GM20431 (cell line): Measurements from ENCODE around the gene RASGRP4.
"Not testable (repeated sequence)": the region's sequence is repeated elsewhere in the genome, so short reads cannot be mapped to it uniquely, and the experiment has no call there.

ENCODE experiments used
- in situ Hi-C: fragments of 300-500 bp; cut with MseI, MboI; formaldehyde crosslinking; loops from one replicate; pipeline ENCODE4 v1.15.0; 2020; ENCODE audit warnings: low sequenced_read_pairs; ENCODE audit not compliant: unreplicated experiment

Gene RASGRP4, protein sequence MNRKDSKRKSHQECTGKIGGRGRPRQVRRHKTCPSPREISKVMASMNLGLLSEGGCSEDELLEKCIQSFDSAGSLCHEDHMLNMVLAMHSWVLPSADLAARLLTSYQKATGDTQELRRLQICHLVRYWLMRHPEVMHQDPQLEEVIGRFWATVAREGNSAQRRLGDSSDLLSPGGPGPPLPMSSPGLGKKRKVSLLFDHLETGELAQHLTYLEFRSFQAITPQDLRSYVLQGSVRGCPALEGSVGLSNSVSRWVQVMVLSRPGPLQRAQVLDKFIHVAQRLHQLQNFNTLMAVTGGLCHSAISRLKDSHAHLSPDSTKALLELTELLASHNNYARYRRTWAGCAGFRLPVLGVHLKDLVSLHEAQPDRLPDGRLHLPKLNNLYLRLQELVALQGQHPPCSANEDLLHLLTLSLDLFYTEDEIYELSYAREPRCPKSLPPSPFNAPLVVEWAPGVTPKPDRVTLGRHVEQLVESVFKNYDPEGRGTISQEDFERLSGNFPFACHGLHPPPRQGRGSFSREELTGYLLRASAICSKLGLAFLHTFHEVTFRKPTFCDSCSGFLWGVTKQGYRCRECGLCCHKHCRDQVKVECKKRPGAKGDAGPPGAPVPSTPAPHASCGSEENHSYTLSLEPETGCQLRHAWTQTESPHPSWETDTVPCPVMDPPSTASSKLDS

DNA sequence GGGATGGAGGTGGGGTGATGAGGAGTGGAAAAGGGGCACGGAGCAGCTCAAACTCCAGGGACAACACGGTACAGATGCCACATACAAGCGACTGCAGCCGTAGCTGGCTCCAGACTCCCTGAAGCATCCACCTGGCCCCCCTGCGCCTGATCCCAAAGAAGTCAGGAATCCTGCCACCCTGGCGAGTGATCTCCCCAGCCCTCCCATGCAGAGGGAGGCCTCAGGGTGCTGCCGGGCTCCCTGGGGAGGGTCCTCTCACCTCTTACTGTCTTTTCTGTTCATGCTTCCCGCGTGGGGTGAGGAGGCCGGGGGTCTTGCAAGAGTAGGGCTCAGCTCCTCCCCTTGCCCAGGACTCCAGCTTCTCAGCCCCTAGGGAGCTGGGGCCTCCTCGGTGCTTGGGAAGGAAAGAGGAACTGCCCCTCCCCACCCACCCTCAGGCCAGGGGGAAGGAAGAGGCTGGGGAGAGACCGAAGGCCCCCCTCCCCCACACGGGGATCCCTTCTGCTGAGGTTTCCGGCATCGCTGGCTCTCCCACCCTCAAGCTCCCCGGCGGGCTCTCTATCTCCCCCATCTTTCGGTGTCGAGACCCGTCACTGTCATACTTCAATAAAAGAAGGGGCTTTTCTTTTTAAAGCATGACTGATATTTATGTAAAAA, at the start of gene RASGRP4:
TSS of gene RASGRP4 (minus strand) at position 410 of the 657 bp plus-strand sequence. CDS start at position 282, 128 bp downstream.
- in situ Hi-C loops = no loop called here

DNA sequence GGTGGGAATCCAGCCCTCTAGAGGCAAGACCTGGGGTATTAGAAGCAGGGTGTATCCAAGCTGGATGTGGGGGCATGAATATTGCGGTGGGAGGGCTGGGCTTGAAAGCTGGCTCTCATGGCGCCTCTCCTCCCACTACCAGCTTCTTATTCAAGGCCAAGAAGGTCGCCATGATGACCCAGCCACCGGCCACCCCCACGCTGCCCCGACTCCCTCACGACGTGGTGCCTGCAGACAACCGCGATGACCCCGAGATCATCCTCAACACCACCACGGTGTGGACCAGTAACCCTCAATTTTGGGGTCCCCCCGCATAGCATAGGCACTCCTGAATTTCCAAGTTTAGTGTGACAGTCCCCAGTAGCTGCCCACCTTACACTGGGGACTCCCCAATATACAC, 49.2 kb upstream of the RASGRP4 start:
- in situ Hi-C loops = no loop called here

DNA sequence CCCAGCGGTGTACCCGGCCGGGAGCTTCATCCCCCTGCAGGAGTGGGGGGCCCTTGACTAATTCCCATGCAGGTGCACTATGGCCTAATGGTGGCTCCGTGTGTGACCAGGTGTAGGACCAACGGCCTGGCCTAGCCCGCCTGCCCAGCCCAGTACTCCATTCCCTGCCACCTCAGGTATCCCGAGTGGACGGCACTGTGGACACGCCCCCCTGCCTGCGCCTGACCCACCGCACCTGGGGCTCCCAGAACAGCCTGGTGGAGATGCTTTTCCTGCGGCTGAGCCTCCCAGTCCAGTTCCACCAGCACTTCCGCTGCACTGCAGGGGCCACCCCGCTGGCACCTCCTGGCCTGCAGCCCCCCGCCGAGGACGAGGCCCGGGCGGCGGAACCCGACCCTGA, 47.2 kb upstream of the RASGRP4 start:
- in situ Hi-C loops = no loop called here

DNA sequence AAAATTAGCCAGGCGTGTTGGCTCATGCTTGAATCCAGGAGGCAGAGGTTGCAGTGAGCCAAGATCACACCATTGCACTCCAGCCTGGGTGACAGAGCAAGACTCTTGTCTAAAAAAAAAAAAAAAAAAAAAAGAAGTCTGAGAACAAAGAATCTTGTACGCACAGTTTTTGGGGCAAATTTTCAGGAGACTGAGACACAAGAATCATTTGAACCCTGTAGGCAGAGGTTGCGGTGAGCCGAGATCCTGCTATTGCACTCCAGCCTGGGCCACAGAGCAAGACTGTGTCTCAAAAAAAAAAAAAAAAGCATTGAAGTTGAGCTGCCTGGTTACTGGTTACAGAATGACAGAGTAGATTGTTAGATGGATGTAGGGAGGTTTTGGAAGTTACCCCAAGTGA, 46.7 kb upstream of the RASGRP4 start:
- in situ Hi-C loops = not testable (repeated sequence)

DNA sequence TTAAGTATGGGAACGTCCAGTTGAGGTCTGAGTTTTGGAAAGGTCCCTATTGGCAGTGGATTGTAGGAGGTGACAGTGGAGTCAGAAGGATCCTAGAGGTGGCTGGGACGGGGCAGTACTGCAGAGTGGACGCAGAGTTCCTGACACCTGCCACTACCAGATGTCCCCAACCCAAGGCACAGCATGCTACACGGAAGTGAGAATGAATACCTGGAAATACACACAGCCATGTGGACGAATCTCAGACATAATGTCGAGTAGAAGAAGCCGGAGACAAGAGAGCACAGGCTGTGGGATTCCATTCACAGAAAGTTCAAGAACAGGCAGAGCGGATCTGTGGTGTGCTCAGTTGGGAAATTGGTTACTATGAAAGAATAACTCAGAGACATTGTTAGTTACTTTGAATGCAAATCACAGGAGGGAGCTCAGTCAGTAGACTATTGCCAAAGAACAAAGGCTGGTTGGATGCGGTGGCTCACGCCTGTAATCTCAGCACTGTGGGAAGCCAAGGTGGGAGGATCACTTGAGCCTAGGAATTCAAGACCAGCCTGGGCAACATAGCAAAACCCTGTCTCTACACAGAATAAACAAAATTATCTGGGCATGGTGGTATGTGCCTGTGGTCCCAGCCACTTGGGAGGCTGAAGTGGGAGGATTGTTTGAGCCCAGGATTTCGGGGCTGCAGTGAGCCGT, 44.9 kb upstream of the RASGRP4 start:
- in situ Hi-C loops = no loop called here

DNA sequence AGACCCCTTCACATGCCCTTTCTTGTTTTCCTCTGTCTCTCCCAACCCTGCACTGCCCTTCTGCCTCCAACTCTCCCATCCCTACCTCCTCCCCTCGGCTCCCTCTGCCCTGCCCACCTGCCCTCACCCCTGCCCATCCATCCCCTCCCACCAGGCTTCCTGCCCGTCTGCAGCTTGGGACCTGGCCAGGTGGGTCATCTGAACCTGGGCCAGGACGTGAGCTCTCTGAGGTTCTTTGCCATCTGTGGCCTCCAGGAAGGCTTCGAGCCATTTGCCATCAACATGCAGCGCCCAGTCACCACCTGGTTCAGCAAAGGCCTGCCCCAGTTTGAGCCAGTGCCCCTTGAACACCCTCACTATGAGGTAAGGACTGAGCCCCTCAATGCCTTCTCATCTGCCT, 43.1 kb upstream of the RASGRP4 start:
- in situ Hi-C loops = no loop called here

DNA sequence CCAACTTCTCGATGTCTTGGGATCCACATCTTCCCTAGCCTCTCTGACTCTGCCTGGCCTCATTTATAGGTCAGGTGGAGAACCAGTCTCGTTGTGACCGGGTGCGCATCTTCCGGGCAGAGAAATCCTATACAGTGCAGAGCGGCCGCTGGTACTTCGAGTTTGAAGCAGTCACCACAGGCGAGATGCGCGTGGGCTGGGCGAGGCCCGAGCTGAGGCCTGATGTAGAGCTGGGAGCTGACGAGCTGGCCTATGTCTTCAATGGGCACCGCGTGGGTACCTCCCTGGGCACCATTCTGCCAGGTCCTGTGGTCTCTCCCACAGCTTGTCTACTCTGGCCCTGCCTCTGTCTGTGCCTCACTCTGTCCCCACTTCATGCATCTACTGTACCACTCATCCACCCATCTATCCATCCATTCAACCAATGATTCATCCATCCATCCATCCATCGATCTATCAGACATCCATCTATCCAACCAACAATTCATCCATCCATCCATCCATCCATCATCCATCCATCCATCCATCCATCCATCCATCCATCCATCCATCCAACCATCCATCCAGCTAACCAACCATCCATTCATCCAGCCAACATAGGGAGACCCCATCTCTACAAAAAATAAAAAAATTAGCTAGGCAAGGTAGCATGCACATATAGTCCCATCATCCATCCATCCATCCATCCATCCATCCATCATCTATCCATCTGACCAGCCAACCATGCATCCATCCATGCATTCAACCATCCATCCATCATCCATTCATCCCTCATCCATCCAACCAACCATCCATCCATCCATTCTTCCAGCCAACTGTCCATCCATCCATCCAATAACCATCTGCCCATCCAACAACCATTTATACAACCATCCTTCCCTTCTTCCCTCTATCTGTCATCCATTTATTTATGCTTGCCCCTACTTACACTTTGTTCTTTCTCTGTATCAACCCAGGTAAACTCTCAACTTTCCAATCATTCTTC, 41.8 kb upstream of the RASGRP4 start:
- in situ Hi-C loops = no loop called here

DNA sequence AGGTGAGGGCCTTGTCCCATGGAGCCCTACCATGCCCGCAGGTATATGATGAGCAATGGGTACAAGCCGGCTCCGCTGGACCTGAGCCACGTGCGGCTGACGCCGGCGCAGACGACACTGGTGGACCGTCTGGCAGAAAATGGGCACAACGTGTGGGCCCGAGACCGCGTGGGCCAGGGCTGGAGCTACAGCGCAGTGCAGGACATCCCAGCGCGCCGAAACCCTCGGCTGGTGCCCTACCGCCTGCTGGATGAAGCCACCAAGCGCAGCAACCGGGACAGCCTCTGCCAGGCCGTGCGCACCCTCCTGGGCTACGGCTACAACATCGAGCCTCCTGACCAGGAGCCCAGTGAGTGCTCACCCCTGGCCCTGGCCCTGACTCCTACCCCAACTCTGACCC, 40.0 kb upstream of the RASGRP4 start:
- in situ Hi-C loops = no loop called here

DNA sequence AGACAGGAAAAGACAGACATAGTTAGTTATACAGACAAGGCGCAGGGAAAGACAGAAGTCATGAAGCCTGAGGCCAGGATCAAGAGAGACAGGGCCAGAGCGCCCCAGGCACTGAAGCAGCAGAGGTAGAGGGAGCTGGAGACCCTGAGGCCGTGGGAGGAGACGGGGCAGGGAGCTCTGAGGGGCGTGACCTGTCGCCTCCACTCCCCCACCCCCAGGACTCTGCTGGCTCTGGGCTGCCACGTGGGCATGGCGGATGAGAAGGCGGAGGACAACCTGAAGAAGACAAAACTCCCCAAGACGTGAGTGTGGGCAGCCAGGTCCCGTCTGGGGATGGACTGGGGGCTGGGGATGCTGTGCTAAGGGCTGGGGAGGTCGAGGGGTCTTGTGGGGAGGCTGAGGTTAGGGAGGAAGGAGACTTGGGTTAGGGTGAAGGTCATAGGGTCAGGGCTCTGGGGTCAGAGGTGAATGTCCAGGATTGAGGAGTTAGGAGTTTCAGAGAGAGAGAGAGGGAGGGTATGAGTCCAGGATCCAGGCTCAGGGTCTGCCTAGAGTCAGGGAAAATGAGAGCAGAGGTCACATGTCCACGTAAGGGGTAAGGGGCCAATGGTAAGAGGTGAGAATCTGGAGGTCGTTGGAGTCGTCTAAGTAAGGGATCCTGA, 38.5 kb upstream of the RASGRP4 start:
- in situ Hi-C loops = no loop called here

DNA sequence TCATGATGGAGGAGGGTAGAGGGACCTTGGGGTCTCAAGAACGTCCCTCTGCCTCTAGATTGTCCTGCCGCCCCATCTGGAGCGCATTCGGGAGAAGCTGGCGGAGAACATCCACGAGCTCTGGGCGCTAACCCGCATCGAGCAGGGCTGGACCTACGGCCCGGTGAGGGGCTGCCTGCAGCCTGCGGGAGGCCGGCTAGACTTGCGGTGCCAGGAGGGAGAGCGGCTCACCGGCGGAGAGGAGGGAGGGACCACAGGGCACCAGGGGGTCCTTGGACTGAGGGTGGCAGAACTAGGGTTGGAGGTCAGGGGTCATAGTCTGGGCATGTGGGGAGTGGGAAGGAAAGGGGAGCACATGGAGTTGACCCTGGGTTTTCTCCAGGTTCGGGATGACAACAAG, 37.3 kb upstream of the RASGRP4 start:
- in situ Hi-C loops = no loop called here

DNA sequence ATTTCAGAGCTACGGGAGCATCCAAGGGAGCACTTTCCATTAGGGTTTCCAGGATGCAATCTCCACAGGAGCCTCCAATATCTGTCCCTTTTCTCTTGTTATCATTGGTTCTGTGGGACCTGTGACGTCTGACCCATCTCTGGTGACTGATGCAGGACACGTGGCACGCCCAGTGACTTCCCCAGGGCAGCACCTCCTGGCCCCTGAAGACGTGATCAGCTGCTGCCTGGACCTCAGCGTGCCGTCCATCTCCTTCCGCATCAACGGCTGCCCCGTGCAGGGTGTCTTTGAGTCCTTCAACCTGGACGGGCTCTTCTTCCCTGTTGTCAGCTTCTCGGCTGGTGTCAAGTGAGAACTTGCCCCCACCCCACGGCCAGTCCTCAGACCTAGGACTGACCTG, 33.0 kb upstream of the RASGRP4 start:
- in situ Hi-C loops = no loop called here

DNA sequence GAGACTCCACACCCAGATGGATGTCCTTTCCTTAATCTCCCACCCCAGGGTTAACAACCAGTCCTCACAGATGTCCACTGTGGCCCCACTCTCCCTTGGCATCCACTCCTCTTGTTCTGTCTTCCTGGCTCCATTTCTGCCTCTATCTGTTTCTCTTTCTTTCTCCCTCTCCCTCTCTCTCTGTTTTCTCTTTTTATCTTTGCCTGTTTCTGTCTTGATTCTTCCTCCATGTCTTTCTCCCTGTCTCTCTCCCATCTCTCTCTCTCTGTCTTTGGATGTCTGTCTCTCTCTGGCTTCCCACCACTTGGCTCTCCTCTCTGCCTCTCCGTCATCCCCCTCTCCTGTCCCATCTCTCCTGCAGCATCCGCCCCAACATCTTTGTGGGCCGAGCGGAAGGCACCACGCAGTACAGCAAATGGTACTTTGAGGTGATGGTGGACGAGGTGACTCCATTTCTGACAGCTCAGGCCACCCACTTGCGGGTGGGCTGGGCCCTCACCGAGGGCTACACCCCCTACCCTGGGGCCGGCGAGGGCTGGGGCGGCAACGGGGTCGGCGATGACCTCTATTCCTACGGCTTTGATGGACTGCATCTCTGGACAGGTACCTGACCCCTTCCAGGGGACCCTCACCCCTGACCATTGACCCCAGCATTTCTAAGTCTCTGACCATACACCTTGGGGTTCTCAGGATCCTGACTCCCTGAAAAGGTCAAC, 31.8 kb upstream of the RASGRP4 start:
- in situ Hi-C loops = no loop called here

DNA sequence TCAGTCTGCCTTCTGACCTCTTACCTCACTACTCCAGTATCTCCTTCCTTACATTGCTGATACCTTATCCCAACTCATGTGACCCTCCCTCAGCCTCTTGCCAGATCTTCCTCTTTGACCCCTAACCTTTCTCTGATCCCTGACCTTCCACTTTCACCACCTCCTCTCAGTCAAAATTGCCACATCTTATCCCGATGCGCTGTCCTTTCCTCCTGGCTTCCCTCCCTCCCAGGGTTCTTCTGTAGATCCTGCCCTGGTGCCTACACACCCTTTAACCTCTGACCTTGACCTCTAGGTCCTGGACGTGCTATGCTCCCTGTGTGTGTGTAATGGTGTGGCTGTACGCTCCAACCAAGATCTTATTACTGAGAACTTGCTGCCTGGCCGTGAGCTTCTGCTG, 31.2 kb upstream of the RASGRP4 start:
- in situ Hi-C loops = no loop called here

DNA sequence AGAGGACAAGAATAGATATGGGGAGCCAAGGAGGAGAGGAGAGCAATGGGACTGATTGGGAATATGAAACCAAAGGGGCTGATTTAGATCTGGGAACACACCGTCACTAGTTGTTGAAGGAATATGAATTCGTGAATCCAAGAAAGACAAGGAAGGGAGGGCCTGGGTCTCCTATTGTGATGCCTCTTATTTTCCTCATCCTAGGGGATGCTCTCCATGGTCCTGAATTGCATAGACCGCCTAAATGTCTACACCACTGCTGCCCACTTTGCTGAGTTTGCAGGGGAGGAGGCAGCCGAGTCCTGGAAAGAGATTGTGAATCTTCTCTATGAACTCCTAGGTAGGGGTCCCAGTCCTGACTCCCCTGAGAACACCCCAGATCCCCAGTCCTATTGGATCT, 29.0 kb upstream of the RASGRP4 start:
- in situ Hi-C loops = no loop called here

DNA sequence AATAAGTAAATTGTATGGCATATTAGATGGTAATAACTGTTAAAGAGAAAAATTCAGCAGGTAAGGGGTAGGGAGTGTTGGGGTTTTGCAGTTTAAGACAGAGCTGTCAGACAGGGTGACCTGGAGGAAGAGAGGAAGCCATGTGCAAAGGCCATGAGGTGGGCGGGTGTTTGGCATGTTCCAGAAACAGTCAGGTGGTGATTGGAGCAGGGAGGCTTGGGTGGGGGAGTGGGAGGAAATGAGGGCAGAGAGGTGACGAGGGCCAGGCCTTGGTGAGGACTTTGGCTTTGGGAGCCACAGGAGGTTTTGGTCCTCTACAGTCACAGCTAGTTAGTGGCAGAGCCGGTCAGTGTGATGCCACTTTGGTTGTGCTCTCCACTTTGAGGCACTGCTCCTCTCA, 27.6 kb upstream of the RASGRP4 start:
- in situ Hi-C loops = no loop called here

DNA sequence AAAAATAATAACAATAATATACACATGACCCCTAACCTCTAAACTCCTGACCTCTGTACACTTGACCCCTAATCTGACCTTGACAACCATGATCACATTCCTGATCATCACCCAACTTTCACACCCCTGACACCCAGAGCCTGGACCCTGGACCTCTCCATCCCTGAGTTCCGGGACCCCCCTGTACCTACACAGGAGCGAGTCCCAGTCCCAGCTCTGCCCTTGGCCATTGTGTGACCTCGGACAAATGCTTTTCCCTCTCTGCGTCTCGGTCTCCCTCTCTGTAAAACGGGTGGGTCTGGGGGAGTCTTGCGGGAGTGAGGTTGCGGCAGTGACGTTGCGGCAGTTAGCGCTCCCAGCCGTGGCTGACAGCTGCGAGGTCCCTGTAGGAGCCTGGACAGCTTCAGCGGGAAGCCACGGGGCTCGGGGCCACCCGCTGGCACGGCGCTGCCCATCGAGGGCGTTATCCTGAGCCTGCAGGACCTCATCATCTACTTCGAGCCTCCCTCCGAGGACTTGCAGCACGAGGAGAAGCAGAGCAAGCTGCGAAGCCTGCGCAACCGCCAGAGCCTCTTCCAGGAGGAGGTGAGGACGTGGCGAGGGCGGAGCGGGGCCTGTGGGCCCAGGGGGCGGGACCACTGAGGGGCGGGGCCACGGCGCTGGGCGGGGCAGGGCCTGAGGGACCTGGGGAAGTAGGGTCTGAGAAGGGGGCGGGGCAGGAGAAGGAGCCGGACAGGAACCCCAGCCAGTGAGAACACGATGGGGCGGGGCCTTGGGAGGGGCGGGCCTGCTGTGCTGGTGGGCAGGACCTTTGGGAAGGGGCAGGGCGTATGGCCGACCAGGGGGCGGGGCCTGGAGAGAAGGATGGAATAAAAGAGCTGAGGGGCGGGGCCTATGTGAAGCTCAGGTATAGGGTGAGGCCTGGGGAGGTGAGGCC, 26.7 kb upstream of the RASGRP4 start:
- in situ Hi-C loops = no loop called here

DNA sequence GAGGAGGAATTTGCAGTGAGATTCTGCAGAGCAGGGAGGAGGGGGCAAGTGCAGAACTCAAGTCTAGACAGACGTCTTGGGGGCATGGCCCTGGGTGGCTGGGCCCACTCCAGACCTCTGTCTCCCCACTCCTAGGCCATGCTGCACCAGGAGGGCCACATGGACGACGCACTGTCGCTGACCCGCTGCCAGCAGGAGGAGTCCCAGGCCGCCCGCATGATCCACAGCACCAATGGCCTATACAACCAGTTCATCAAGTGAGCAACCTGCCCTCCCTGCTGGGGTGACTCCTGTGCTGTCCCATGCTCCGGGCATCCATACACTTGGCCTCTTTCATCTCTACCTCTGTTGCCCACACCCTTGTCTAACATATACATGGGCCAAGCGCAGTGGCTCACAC, 25.6 kb upstream of the RASGRP4 start:
- in situ Hi-C loops = no loop called here
